ENCODE measurements around the gene GPR35.

GPR35 gene

GRCh38 chr2:240648650-240649275 is 23.5 kb downstream of the GPR35 start:
- no peak for ATAC-seq
- TF ChIP-seq ZNF8 (CRISPR knock-in tag; IDR thresholded peaks at IDR 0.05) (no peak), ARNTL (CRISPR knock-in tag; IDR thresholded peaks at IDR 0.05; ENCODE audit: borderline replicate concordance, low read depth) (no peak), ESRRG (CRISPR knock-in tag; IDR thresholded peaks at IDR 0.05) (no peak), PATZ1 (CRISPR knock-in tag; IDR thresholded peaks at IDR 0.05; ENCODE audit: borderline replicate concordance) (no peak), TOX (CRISPR knock-in tag; IDR thresholded peaks at IDR 0.05; ENCODE audit: borderline replicate concordance) (no peak), ISL1 (CRISPR knock-in tag; IDR thresholded peaks at IDR 0.05) (no peak), CSRNP3 (CRISPR knock-in tag; IDR thresholded peaks at IDR 0.05) (no peak), ZNF70 (CRISPR knock-in tag; IDR thresholded peaks at IDR 0.05) (no peak), BACH2 (CRISPR knock-in tag; IDR thresholded peaks at IDR 0.05; ENCODE audit: borderline replicate concordance) (no peak), ZFP3 (CRISPR knock-in tag; IDR thresholded peaks at IDR 0.05) (no peak), CREB5 (CRISPR knock-in tag; IDR thresholded peaks at IDR 0.05; ENCODE audit: low read depth) (no peak), TCF4 (CRISPR knock-in tag; IDR thresholded peaks at IDR 0.05; ENCODE audit: borderline replicate concordance) (no peak), GLIS3 (CRISPR knock-in tag; IDR thresholded peaks at IDR 0.05) (no peak), POU6F1 (CRISPR knock-in tag; IDR thresholded peaks at IDR 0.05; ENCODE audit: borderline replicate concordance, low read depth) (no peak), SNAI2 (CRISPR knock-in tag; IDR thresholded peaks at IDR 0.05) (no peak), RARB (CRISPR knock-in tag; IDR thresholded peaks at IDR 0.05) (no peak), ZC3H10 (CRISPR knock-in tag; IDR thresholded peaks at IDR 0.05) (no peak), TSHZ2 (CRISPR knock-in tag; IDR thresholded peaks at IDR 0.05) (no peak)

GRCh38 chr2:240649331-240649730 is 24.1 kb downstream of the GPR35 start:
- ATAC-seq, result no peak
- TF ChIP-seq ARNTL (CRISPR knock-in tag; IDR thresholded peaks at IDR 0.05; ENCODE audit: borderline replicate concordance, low read depth) (no peak), ZNF70 (CRISPR knock-in tag; IDR thresholded peaks at IDR 0.05) (no peak), CREB5 (CRISPR knock-in tag; IDR thresholded peaks at IDR 0.05; ENCODE audit: low read depth) (no peak), CSDC2 (CRISPR knock-in tag; IDR thresholded peaks at IDR 0.05) (no peak), ZFP30 (CRISPR knock-in tag; IDR thresholded peaks at IDR 0.05) (no peak), TSHZ2 (CRISPR knock-in tag; IDR thresholded peaks at IDR 0.05) (no peak), RARB (CRISPR knock-in tag; IDR thresholded peaks at IDR 0.05) (no peak), GLIS3 (CRISPR knock-in tag; IDR thresholded peaks at IDR 0.05) (no peak), PPARA (CRISPR knock-in tag; IDR thresholded peaks at IDR 0.05; ENCODE audit: borderline replicate concordance) (no peak), ZC3H10 (CRISPR knock-in tag; IDR thresholded peaks at IDR 0.05) (no peak), SNAI2 (CRISPR knock-in tag; IDR thresholded peaks at IDR 0.05) (no peak), PATZ1 (CRISPR knock-in tag; IDR thresholded peaks at IDR 0.05; ENCODE audit: borderline replicate concordance) (no peak), OSR1 (CRISPR knock-in tag; IDR thresholded peaks at IDR 0.05) (no peak), ESRRG (CRISPR knock-in tag; IDR thresholded peaks at IDR 0.05) (no peak)
